ENCODE results near the gene PSMB10.

GRCh38 chr16:67928561-67929364 is 7.9 kb downstream of the PSMB10 start:
- TF ChIP-seq, protein P1, sequence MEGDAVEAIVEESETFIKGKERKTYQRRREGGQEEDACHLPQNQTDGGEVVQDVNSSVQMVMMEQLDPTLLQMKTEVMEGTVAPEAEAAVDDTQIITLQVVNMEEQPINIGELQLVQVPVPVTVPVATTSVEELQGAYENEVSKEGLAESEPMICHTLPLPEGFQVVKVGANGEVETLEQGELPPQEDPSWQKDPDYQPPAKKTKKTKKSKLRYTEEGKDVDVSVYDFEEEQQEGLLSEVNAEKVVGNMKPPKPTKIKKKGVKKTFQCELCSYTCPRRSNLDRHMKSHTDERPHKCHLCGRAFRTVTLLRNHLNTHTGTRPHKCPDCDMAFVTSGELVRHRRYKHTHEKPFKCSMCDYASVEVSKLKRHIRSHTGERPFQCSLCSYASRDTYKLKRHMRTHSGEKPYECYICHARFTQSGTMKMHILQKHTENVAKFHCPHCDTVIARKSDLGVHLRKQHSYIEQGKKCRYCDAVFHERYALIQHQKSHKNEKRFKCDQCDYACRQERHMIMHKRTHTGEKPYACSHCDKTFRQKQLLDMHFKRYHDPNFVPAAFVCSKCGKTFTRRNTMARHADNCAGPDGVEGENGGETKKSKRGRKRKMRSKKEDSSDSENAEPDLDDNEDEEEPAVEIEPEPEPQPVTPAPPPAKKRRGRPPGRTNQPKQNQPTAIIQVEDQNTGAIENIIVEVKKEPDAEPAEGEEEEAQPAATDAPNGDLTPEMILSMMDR (tag by site-specific recombination; IDR thresholded peaks at IDR 0.05): peak; percentile 92
- no peak for TF ChIP-seq ZNF704 (tag by site-specific recombination; IDR thresholded peaks at IDR 0.05)
